ENCODE data around the gene MCAT.

DNA sequence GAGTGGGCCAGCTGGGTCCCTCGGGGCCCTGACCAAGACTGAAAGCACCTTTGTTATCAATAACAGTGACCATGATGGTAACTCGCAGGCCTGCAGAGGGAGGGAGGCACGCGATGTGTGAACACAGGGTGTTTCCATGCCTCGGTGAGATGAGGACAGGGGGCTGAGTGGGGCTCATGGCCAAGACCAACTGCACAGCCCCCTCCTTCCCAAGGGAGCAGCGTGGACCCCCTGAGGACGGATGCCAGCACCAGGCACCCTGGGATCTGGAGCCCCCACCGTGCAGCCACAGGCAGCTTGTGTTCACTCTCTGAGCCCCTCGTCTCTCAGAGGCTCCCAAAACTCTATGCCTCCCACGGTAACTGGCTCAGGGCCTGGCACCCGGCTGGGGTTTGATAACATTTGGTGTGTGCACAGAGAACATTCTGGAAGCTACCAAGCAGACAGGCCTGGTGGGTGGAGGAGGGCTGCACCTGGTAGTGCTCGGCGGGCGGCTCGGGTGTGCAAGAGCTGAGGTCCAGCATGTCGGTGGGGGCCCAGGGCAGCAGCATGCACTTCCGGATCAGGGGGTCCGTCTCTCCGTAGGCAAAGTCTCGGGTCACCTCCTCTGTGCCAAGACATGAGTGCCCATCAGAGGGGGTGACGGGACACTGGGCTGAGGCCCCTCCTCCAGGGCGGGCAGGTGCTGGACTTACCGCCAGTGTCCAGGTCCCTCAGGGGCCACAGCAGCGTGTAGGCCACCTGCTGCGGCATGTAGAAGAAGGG is 36.1 kb upstream of the MCAT start:
- no peak for TF ChIP-seq CTCF (conservative IDR thresholded peaks at IDR 0.05)
- TF ChIP-seq ZFX (IDR thresholded peaks at IDR 0.05), result no peak

All from C4-2B (cell line).